ENCODE data around the gene STIP1.
A peak's percentile ranks its signal among the peaks of the same experiment; 100 is the strongest.

The STIP1 gene

DNA sequence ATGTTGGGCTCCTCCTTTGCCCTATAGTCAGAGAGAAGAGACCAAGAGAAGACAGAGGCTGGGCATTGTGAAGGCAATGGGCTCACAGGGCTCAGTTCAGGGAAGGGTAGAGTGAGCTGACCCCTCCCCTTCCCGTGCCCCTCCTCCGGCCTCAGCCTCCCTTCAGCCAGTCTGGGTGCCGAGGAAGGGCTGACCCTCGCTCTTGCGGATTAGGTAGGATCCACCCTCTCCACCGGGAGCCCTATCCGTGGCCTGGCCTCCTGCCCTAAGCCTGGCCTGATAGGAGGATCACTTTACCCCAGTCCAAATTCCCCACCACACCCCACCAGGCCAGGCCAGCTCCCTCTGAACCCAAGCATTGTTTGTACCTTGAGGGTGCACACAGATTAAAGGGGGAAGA, 62.6 kb downstream of the STIP1 start:
- DNase-seq (ENCODE audit: low read depth), result no peak
- H3K4me3 ChIP-seq (ENCODE audit: low read length), result no peak overlapping the region
- TF ChIP-seq, protein P1, sequence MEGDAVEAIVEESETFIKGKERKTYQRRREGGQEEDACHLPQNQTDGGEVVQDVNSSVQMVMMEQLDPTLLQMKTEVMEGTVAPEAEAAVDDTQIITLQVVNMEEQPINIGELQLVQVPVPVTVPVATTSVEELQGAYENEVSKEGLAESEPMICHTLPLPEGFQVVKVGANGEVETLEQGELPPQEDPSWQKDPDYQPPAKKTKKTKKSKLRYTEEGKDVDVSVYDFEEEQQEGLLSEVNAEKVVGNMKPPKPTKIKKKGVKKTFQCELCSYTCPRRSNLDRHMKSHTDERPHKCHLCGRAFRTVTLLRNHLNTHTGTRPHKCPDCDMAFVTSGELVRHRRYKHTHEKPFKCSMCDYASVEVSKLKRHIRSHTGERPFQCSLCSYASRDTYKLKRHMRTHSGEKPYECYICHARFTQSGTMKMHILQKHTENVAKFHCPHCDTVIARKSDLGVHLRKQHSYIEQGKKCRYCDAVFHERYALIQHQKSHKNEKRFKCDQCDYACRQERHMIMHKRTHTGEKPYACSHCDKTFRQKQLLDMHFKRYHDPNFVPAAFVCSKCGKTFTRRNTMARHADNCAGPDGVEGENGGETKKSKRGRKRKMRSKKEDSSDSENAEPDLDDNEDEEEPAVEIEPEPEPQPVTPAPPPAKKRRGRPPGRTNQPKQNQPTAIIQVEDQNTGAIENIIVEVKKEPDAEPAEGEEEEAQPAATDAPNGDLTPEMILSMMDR (IDR thresholded peaks at IDR 0.05; ENCODE audit: insufficient read depth, low read depth, low read length, missing control alignments), result no peak

- TF ChIP-seq, protein P1 (IDR thresholded peaks at IDR 0.05; ENCODE audit: insufficient read depth, low read depth, low read length, missing control alignments), result no peak
- no peak overlapping the region for H3K4me3 ChIP-seq (ENCODE audit: low read length)
- DNase-seq (ENCODE audit: low read depth), result no peak
Measured at GRCh38 chr11:64249038-64249437, 63.1 kb downstream of the STIP1 start.

GRCh38 chr11:64249563-64250414, 63.8 kb downstream of the STIP1 start:
- no peak overlapping the region for H3K4me3 ChIP-seq (ENCODE audit: low read length)
- no peak for DNase-seq (ENCODE audit: low read depth)
- TF ChIP-seq, protein P1 (IDR thresholded peaks at IDR 0.05; ENCODE audit: insufficient read depth, low read depth, low read length, missing control alignments), result no peak

DNA sequence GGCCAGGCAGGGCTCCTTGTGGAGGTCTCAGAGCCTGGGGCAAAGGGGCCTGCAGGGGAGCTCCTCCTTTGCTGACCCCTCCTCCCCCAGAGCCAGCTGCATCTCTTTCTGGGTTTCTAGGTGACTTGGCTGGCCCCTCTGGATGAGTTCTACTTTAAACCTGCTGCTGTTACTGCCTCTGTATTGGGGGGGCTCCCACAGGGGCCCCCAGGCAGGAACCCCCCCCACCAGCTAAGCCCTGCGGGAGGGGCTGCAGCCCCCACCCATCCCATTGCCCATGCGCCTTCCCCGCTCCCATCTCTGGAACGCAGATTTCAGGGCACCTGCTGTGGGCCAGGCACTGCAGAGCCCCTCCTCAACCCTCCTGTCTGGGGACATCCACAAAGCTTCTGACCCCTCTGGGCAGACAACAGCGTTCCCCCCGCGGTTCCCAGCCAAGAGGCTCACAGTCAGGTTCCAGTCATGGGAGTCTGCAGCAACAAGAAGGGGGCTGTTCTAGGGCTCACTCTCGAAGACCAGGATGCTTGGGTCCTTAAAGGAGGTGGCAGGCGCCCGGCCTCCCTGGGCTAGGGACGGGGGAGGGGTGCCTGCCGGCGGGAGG, 64.5 kb downstream of the STIP1 start:
- TF ChIP-seq, protein P1 (IDR thresholded peaks at IDR 0.05; ENCODE audit: insufficient read depth, low read depth, low read length, missing control alignments), result no peak
- H3K4me3 ChIP-seq (ENCODE audit: low read length), result peak overlapping the region; percentile 62
- no peak for DNase-seq (ENCODE audit: low read depth)

DNA sequence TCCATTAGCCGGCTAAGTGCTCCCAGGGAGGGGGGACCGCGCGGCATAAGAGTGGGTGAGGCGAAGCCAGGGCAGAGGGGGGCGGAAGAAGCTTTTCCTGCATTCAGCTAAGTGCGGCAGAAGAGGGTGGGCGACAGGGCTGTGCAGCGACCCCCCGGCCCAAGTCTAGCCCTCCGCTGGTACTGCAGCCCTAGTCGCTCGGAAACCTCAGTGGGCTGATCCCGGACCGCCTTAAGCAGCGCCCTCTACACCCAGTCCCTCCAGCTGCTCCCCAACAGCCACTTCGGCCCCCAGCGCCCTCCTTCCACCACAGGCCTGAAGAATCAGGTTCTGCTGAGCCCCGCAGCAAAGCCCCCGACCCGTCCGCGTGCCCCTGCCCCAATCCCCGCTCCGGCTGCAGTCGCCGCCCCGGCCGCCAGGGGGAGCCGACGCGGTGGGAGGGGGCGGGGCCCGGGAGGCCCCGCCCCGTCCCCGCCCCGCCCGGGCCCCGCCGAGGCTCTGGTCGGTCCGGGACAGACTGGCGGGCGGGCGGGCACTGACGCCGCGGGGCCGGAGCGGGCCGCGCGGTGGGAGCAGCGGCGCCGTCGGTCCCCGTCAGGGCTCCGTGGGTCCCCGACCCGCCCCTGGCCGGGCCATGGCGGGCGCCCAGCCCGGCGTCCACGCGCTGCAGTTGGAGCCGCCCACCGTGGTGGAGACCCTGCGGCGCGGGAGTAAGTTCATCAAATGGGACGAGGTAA, 65.2 kb downstream of the STIP1 start, which contains the start of gene PLCB3:
Gene PLCB3 (plus strand): TSS at position 515 of the 737 bp plus-strand sequence. CDS start 120 bp downstream, at position 635.
- DNase-seq (ENCODE audit: low read depth), result peak; percentile 56
- peak within 1 kb of the TSS; percentile 90 for H3K4me3 ChIP-seq (ENCODE audit: low read length)
- TF ChIP-seq, protein P1 (IDR thresholded peaks at IDR 0.05; ENCODE audit: insufficient read depth, low read depth, low read length, missing control alignments), result peak; percentile 31

DNA sequence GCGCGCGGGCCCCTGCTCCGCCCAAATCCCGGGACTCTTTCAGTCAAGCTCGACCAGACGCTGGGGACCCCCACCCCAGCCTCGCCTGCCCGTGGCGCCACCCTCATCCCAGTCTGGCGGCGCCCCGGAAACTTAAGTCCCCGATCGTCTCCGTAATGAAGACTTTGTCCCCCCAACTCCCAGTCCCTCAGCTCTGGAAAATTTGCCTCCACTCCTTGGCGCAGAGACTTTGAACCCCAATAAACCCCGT, 65.7 kb downstream of the STIP1 start:
- DNase-seq (ENCODE audit: low read depth), result no peak
- peak overlapping the region; percentile 90 for H3K4me3 ChIP-seq (ENCODE audit: low read length)

More for the DNA sequence above, 65.7 kb downstream of the STIP1 start:
- TF ChIP-seq, protein P1 (IDR thresholded peaks at IDR 0.05; ENCODE audit: insufficient read depth, low read depth, low read length, missing control alignments), result no peak
